Natural killer cell (primary cell): ENCODE measurements around the gene HDAC8. TPM values are rescaled to one million over a fixed set of nuclear protein-coding genes. Genes with fewer than 3 reads are reported as not detected.

Experiments
- ATAC-seq, 3 donors: fragments of 150-1000 bp in 2 of 3; fragments of 200-7000 bp in 1 of 3; cut with Tn5 transposase; 1 replicate in 1 of 3; 2 replicates in 2 of 3; pipeline ENCODE4 v1.10.0; 2021; ENCODE audit warnings: mild to moderate bottlenecking in 2 of 3, moderate library complexity in 2 of 3
- DNase-seq, 2 donors: peaks; one replicate each; pipeline versions ENCODE4 v3.0.0 to v3.0.0-alpha.2; 2013 to 2021; ENCODE audit warnings: mixed read lengths in 1 of 2
- H3K27ac ChIP-seq: one replicate; pipeline ENCODE4 v1.5.1; 2013; ENCODE audit warnings: mild to moderate bottlenecking, low read length
- H3K27me3 ChIP-seq: one replicate; pipeline ENCODE4 v1.6.1; 2013; ENCODE audit warnings: low read length; ENCODE audit not compliant: control insufficient read depth, insufficient read depth
- H3K36me3 ChIP-seq: one replicate; pipeline ENCODE4 v1.6.1; 2013; ENCODE audit warnings: low read length; ENCODE audit not compliant: control insufficient read depth, insufficient read depth
- H3K4me1 ChIP-seq: one replicate; pipeline ENCODE4 v1.6.1; 2013; ENCODE audit warnings: low read length; ENCODE audit not compliant: control insufficient read depth, insufficient read depth
- H3K4me3 ChIP-seq: one replicate; pipeline ENCODE4 v1.5.1; 2013; ENCODE audit warnings: low read length
- H3K9me3 ChIP-seq: one replicate; pipeline ENCODE4 v1.6.1; 2013; ENCODE audit warnings: low read length; ENCODE audit not compliant: control insufficient read depth, insufficient read depth
- H3K27ac Mint-ChIP-seq, 2 donors: one replicate each; pipeline ENCODE4 v1.8.0; 2022; ENCODE audit warnings: mild to moderate bottlenecking in 2 of 2, mixed read lengths in 2 of 2, moderate library complexity in 1 of 2
- H3K27me3 Mint-ChIP-seq, 2 donors: one replicate each; pipeline ENCODE4 v1.8.0; 2022; ENCODE audit warnings: low read depth in 2 of 2, mixed read lengths in 2 of 2
- H3K36me3 Mint-ChIP-seq: one replicate; pipeline ENCODE4 v1.8.0; 2022; ENCODE audit warnings: mixed read lengths
- H3K4me1 Mint-ChIP-seq, 2 donors: one replicate each; pipeline ENCODE4 v1.8.0; 2022; ENCODE audit warnings: mixed read lengths in 2 of 2
- H3K4me3 Mint-ChIP-seq: one replicate; pipeline ENCODE4 v1.8.0; 2022; ENCODE audit warnings: mild to moderate bottlenecking, moderate library complexity, mixed read lengths
- H3K9me3 Mint-ChIP-seq, 2 donors: one replicate each; pipeline ENCODE4 v1.8.0; 2022; ENCODE audit warnings: mixed read lengths in 2 of 2
- CTCF ChIP-seq: fragments of 200-600 bp; IDR thresholded peaks from one replicate; pipeline ENCODE4 v1.8.0; 2022; ENCODE audit warnings: antibody characterized with exemption
- WGBS: methylation state at CpG from one replicate; pipeline ENCODE4 v1.1.7; 2013; ENCODE audit warnings: missing lambda C conversion rate; ENCODE audit not compliant: insufficient coverage; 5-methylcytosine and 5-hydroxymethylcytosine counted together
- intact Hi-C: fragments of 100-400 bp; cut with micrococcal nuclease; formaldehyde crosslinking; loops from one replicate; pipeline ENCODE4 v1.14.2; 2022
- total RNA-seq, 4 donors: library from RNA; stranded (reverse); fragments of 120-200 nt in 1 of 4; gene quantifications; one replicate each; pipeline versions ENCODE4 v1.2.3 to v1.2.4, GENCODE V29; 2013 to 2022

HDAC8 gene
- total RNA-seq, 3 donors from 2014 or later (not counting 1 experiment from before 2014, with no cell fraction given): 24.3 to 30.4 (median 26.6) TPM

DNA sequence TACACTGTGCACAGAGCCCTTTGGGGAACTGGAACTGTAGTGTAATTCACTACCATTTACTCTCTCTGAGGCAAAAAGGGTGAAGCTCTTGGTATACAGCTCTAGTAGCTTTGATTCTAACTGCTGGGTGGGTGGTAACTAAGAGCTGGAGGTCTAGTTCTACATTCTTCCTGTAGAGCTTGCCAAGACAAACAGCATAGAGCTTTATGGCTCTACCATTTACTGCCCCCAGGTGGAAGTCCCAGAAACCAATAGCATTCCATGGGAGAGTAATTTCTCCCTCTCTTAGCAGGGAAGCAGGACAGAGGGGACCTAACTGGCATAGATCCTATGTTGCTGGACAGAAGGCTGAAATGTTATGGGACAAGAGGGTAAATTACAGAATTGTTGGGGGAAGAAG is 26.7 kb downstream of the HDAC8 start:
- intact Hi-C loops: no loop called here
- no peak for ATAC-seq
- no peaks in the 10 kb centered on the region for H3K36me3 Mint-ChIP-seq

GRCh38 chrX:72540318-72540717 is 32.3 kb downstream of the HDAC8 start:
- peak in 1 of 2 donors; percentile 1 for DNase-seq

More for the DNA sequence above, 26.7 kb downstream of the HDAC8 start:
- no peaks in the 10 kb centered on the region for H3K27me3 Mint-ChIP-seq
- no peak for DNase-seq
- no peaks in the 10 kb centered on the region for H3K4me1 ChIP-seq
- no peaks in the 10 kb centered on the region for H3K27me3 ChIP-seq
- no peaks in the 10 kb centered on the region for H3K36me3 ChIP-seq
- no peak overlapping the region for H3K4me3 ChIP-seq
- no peak overlapping the region for H3K27ac Mint-ChIP-seq
- H3K9me3 ChIP-seq: no peaks in the 10 kb centered on the region
- no peak for TF ChIP-seq CTCF
- no peaks in the 10 kb centered on the region for H3K9me3 Mint-ChIP-seq
- H3K4me3 Mint-ChIP-seq: no peak overlapping the region
- peaks cover 0 to 31% of the 10 kb centered on the region in 2 donors for H3K4me1 Mint-ChIP-seq
- H3K27ac ChIP-seq: no peak overlapping the region

GRCh38 chrX:72539822-72540221 is 32.8 kb downstream of the HDAC8 start:
- DNase-seq: no peak
- no peaks in the 10 kb centered on the region for H3K27me3 Mint-ChIP-seq
- 100% methylated on average over 1 of the region's 2 CpGs for WGBS
- Histone ChIP-seq H3K4me1 (no peaks in the 10 kb centered on the region), H3K36me3 (no peaks in the 10 kb centered on the region), H3K9me3 (no peaks in the 10 kb centered on the region), H3K4me3 (no peak overlapping the region), H3K27ac (no peak overlapping the region), H3K27me3 (no peaks in the 10 kb centered on the region)
- peaks cover 0 to 19% of the 10 kb centered on the region in 2 donors for H3K4me1 Mint-ChIP-seq
- no peaks in the 10 kb centered on the region for H3K36me3 Mint-ChIP-seq
- H3K27ac Mint-ChIP-seq: no peak overlapping the region
- intact Hi-C loops: no loop called here
- no peak for ATAC-seq
- no peaks in the 10 kb centered on the region for H3K9me3 Mint-ChIP-seq
- H3K4me3 Mint-ChIP-seq: no peak overlapping the region
- no peak for TF ChIP-seq CTCF

More at GRCh38 chrX:72540318-72540717, 32.3 kb downstream of the HDAC8 start:
- no peak overlapping the region for H3K4me3 ChIP-seq
- Mint-ChIP-seq H3K4me3 (no peak overlapping the region), H3K9me3 (no peaks in the 10 kb centered on the region), H3K4me1 (peaks cover 0 to 19% of the 10 kb centered on the region in 2 donors), H3K27me3 (no peaks in the 10 kb centered on the region), H3K27ac (peak overlapping the region in 1 of 2 donors; percentile 15), H3K36me3 (no peaks in the 10 kb centered on the region)
- intact Hi-C loops: no loop called here
- no peaks in the 10 kb centered on the region for H3K36me3 ChIP-seq
- H3K9me3 ChIP-seq: no peaks in the 10 kb centered on the region
- WGBS: no CpG with 5 or more reads among the region's 5 CpGs
- no peak overlapping the region for H3K27ac ChIP-seq
- H3K4me1 ChIP-seq: no peaks in the 10 kb centered on the region
- H3K27me3 ChIP-seq: no peaks in the 10 kb centered on the region
- ATAC-seq: no peak
- no peak for TF ChIP-seq CTCF

DNA sequence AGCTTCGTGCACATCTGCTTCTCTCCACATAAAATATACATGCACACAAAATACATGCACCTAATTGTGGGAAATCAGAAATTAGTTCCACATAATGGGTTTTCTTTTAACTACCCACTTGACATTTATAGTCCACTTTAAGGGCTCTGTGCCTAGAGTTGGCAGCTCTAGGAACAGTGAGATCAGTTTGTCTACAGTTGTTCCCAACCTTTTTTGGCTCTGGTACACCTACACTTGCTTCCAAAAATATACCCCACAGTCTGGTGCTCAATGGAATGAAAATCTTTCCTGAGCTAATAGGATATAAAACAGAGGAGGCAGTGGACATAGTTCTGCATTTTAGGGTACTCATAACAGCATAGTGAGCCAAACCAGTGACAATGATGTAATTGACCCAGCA is 36.1 kb downstream of the HDAC8 start:
- DNase-seq (no peak), ATAC-seq (no peak)
- Histone ChIP-seq H3K36me3 (no peaks in the 10 kb centered on the region), H3K27me3 (no peaks in the 10 kb centered on the region), H3K9me3 (no peaks in the 10 kb centered on the region), H3K4me3 (no peak overlapping the region), H3K4me1 (no peaks in the 10 kb centered on the region), H3K27ac (no peak overlapping the region)
- no peaks in the 10 kb centered on the region for H3K36me3 Mint-ChIP-seq
- 100% methylated on average over 1 of the region's 1 CpG for WGBS
- TF ChIP-seq CTCF: no peak
- H3K27ac Mint-ChIP-seq: no peak overlapping the region
- intact Hi-C loops: no loop called here
- H3K4me1 Mint-ChIP-seq: peaks cover 0 to 12% of the 10 kb centered on the region in 2 donors
- no peaks in the 10 kb centered on the region for H3K9me3 Mint-ChIP-seq
- no peak overlapping the region for H3K4me3 Mint-ChIP-seq
- H3K27me3 Mint-ChIP-seq: no peaks in the 10 kb centered on the region
